Tibial artery (tissue), 4 donors: ENCODE measurements around the gene CDKN2C.

Experiments
- DNase-seq, 2 donors: peaks; one replicate each; pipeline ENCODE4 v3.0.0-alpha.2; 2019
- H3K27ac ChIP-seq, 2 donors: fragments of 200-600 bp; sonication (generic) in 1 of 2; 1 replicate in 1 of 2; 2 replicates in 1 of 2; pipeline ENCODE4 v1.5.1; 2018 to 2019; ENCODE audit warnings: mild to moderate bottlenecking in 1 of 2
- H3K27me3 ChIP-seq, 2 donors: fragments of 200-600 bp; sonication (generic) in 1 of 2; one replicate each; pipeline versions ENCODE4 v1.5.1 to v1.6.0; 2016 to 2019
- H3K36me3 ChIP-seq, 3 donors: fragments of 200-600 bp; sonication (generic) in 2 of 3; one replicate each; pipeline ENCODE4 v1.5.1; 2016 to 2019; ENCODE audit warnings: mild to moderate bottlenecking in 2 of 3
- H3K4me1 ChIP-seq, 4 donors: fragments of 200-600 bp; sonication (generic) in 2 of 4; 1 replicate in 3 of 4; 2 replicates in 1 of 4; pipeline ENCODE4 v1.5.1; 2016 to 2019
- H3K4me3 ChIP-seq, 2 donors: fragments of 200-600 bp; sonication (generic) in 1 of 2; 1 replicate in 1 of 2; 2 replicates in 1 of 2; pipeline ENCODE4 v1.5.1; 2018 to 2019; ENCODE audit warnings: mild to moderate bottlenecking in 2 of 2
- H3K9me3 ChIP-seq, 3 donors: fragments of 200-600 bp; sonication (generic) in 1 of 3; one replicate each; pipeline ENCODE4 v1.5.1; 2016 to 2019
- intact Hi-C: fragments of 100-400 bp; cut with DNase I; formaldehyde crosslinking; loops from one replicate; pipeline ENCODE4 v1.15.0; 2023; ENCODE audit warnings: low total_unique reads
- TF ChIP-seq, protein P1 (sequence below), 2 experiments: fragments of 200-600 bp in 1 of 2; fragments of 450-650 bp in 1 of 2; IDR thresholded peaks; one replicate each; pipeline ENCODE4 v1.5.1; 2017 to 2019; ENCODE audit warnings: antibody characterized with exemption in 2 of 2, mild to moderate bottlenecking in 1 of 2, moderate library complexity in 1 of 2

Gene CDKN2C

DNA sequence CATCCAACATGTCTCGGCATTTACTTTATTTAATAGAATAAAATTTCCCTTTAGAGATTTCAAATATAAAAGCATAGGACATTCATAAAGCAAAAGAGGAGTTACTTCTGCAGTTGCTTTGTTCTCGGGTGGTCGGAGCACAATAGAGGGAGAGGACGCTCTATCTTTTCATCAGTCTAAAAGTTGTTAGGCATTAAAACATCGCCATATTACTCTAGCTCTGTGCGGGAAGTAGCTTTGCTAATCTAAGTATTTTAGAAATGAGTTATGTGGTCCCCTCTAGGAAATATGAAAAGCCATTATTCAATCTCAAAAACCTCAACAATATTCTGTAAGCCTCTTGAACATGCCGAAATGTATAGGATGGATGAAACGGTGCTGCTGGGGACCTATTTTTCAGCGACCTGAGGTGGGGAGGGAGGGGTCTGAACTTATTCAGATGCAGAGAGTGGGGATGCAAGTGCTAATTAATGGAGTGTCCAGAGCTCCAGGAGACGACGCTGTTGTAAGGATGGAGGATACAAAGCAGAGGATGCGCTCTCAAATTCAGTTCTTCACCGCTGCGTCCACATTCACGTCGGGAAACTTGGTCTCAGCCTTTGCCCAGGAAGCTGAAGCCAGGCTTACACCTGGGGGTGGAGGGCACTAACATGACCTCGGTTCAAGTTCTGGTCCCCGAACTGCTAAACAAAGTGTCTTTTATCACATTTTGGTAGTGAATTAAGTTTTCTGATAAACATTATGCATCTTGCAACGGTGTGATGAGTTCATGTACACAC lies 6.3 kb downstream of the CDKN2C start:
- intact Hi-C loops: no loop called here
- H3K36me3 ChIP-seq: no peaks in the 10 kb centered on the region
- DNase-seq: no peak
- H3K27me3 ChIP-seq: no peaks in the 10 kb centered on the region
- peaks cover 0 to 47% (median 3%) of the 10 kb centered on the region in 4 donors for H3K4me1 ChIP-seq
- H3K9me3 ChIP-seq: no peaks in the 10 kb centered on the region
- H3K27ac ChIP-seq: peak overlapping the region; percentile 99 to 100
- TF ChIP-seq, protein P1, sequence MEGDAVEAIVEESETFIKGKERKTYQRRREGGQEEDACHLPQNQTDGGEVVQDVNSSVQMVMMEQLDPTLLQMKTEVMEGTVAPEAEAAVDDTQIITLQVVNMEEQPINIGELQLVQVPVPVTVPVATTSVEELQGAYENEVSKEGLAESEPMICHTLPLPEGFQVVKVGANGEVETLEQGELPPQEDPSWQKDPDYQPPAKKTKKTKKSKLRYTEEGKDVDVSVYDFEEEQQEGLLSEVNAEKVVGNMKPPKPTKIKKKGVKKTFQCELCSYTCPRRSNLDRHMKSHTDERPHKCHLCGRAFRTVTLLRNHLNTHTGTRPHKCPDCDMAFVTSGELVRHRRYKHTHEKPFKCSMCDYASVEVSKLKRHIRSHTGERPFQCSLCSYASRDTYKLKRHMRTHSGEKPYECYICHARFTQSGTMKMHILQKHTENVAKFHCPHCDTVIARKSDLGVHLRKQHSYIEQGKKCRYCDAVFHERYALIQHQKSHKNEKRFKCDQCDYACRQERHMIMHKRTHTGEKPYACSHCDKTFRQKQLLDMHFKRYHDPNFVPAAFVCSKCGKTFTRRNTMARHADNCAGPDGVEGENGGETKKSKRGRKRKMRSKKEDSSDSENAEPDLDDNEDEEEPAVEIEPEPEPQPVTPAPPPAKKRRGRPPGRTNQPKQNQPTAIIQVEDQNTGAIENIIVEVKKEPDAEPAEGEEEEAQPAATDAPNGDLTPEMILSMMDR (IDR thresholded peaks at IDR 0.05): no peak
- peak overlapping the region; percentile 83 to 98 for H3K4me3 ChIP-seq

DNA sequence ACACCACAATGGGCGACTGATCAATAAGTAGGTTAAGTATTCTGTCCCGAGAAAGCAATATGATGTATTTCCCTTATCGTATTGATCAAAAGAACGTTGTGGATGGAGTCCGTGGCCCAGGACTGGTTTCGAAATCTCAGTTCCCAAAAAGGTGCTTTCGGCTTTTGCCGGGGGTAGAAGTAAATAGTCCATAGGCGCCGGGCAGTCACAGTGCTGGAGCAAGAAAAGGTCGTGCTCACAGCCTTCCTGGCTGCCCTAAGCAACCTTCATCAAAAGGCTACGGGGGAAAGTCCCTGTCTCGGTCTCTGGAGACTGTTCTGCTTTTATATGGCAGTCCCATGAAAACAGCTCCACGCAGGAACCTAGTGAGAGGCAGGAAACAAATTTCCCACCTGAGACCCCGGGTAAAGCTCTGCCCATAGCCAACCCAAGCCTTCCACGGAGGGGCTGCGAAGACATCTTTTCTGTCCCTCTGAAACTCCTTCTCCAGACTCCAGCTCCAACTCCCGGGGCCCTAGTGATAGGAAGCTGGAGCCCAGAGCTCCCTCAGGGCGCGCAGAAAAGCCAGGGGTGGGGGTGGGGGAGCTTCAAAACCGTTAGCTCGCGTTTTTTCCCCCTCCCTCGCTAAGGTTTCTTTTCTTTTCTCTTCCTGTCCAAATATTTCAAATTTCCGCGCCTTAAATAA lies 7.0 kb downstream of the CDKN2C start:
- no peaks in the 10 kb centered on the region for H3K27me3 ChIP-seq
- H3K4me1 ChIP-seq: peaks cover 0 to 49% (median 3%) of the 10 kb centered on the region in 4 donors
- peak overlapping the region; percentile 99 to 100 for H3K27ac ChIP-seq
- TF ChIP-seq, protein P1 (IDR thresholded peaks at IDR 0.05): no peak
- H3K4me3 ChIP-seq: peak overlapping the region; percentile 83 to 98
- peak; percentile 35 to 73 for DNase-seq
- H3K36me3 ChIP-seq: no peaks in the 10 kb centered on the region
- intact Hi-C loops: no loop called here
- H3K9me3 ChIP-seq: no peaks in the 10 kb centered on the region

DNA sequence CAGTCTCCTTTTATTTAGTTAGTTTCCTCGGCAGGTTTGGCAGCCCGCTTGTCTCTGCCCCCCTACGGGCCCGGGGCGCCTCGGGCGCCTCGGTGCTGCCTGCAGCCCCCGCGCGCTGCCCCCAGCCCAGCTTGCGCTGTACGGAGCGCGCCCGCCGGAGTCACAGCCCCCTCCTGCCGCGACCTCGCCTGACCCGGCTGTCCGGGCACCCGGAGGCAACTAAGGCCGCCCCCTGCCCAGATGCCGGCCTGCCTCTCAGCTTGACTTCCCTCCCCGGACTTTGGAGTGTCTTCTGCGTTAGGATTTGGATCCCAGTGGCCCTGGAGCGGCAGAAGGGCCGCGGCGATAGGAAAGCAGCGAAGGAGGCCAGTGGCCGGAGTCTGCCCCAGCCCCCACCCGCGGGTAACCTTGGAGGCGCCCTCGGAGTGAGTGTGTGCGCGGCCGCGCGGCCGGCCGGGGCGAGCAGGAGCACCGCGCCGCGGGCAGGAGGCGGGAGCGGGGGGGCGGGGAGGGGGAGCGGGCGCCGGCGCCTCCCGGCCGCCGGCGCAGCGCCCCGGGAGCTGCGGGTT lies 7.6 kb downstream of the CDKN2C start:
- H3K36me3 ChIP-seq: no peaks in the 10 kb centered on the region
- TF ChIP-seq, protein P1 (IDR thresholded peaks at IDR 0.05): no peak
- intact Hi-C loops: no loop called here
- peaks cover 0 to 51% (median 3%) of the 10 kb centered on the region in 4 donors for H3K4me1 ChIP-seq
- H3K4me3 ChIP-seq: peak overlapping the region; percentile 83 to 98
- H3K9me3 ChIP-seq: no peaks in the 10 kb centered on the region
- no peaks in the 10 kb centered on the region for H3K27me3 ChIP-seq
- peak; percentile 48 to 81 for DNase-seq
- H3K27ac ChIP-seq: peak overlapping the region; percentile 99 to 100

DNA sequence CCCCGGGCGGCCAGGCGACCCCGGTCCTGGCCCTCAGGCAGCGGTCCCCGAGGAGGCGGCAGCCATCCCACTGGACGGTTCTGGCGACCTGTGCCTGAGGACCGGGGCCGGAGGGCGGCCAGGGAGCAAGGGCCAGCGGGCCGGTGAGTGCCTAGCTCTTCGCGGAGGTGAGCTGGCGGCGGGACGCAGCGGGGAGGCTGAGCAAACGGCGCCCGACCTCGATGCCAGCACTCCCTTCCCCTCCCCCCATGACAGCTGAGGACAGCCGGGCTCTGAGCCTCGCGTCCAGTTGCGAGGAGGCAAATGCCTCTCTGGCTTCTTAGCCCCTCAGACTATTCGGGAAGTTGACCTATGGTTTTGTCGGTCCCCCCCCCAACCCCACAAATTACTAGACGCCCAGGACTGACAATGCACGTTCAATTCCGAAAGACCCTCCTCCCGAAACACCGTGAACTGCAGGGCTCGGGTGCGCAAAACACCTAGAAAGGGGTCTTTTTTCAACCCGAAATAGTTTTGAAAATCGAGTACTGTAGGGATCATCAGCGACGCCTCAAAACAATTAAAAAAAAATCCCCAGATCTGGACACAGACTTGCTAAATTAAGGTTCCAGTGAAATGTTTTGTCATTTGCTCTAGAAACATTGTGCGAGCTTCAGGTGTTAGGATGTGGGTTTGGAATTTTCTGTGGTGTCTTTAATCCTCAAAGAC lies 8.3 kb downstream of the CDKN2C start:
- peaks cover 0 to 55% (median 3%) of the 10 kb centered on the region in 4 donors for H3K4me1 ChIP-seq
- peak overlapping the region; percentile 99 to 100 for H3K27ac ChIP-seq
- peak; percentile 53 to 85 for DNase-seq
- no peaks in the 10 kb centered on the region for H3K27me3 ChIP-seq
- TF ChIP-seq, protein P1 (IDR thresholded peaks at IDR 0.05): no peak
- no peaks in the 10 kb centered on the region for H3K9me3 ChIP-seq
- H3K4me3 ChIP-seq: peak overlapping the region; percentile 83 to 98
- no peaks in the 10 kb centered on the region for H3K36me3 ChIP-seq
- intact Hi-C loops: no loop called here
